GM12872 (cell line): ENCODE measurements around the gene HBS1L.

Source experiments
- TF ChIP-seq, protein P1 (sequence below): IDR thresholded peaks from 3 replicates; pipeline ENCODE4 v1.5.1; 2011; ENCODE audit warnings: low read depth, mild to moderate bottlenecking, low read length, moderate library complexity; ENCODE audit not compliant: insufficient read depth

The HBS1L gene

GRCh38 chr6:134948691-134949090 lies 105.9 kb downstream of the HBS1L start:
- TF ChIP-seq, protein P1, sequence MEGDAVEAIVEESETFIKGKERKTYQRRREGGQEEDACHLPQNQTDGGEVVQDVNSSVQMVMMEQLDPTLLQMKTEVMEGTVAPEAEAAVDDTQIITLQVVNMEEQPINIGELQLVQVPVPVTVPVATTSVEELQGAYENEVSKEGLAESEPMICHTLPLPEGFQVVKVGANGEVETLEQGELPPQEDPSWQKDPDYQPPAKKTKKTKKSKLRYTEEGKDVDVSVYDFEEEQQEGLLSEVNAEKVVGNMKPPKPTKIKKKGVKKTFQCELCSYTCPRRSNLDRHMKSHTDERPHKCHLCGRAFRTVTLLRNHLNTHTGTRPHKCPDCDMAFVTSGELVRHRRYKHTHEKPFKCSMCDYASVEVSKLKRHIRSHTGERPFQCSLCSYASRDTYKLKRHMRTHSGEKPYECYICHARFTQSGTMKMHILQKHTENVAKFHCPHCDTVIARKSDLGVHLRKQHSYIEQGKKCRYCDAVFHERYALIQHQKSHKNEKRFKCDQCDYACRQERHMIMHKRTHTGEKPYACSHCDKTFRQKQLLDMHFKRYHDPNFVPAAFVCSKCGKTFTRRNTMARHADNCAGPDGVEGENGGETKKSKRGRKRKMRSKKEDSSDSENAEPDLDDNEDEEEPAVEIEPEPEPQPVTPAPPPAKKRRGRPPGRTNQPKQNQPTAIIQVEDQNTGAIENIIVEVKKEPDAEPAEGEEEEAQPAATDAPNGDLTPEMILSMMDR, result no peak

DNA sequence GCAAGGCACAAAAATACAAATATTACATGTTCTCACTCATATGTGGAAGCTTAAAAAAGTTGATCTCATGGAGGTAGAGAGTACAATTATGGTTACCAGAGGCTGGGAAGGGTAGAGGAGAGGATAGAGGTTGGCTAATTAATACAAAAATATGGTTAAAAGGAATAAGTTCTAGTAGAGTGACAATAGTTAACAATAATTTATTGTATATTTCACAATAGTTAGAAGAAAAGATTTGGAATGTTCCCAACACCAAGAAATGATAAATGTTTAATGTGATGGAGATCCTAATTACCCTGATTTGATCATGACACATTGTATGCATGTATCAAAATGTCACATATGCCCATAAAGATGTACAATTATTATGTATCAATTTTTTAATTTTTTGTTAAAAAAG lies 106.5 kb downstream of the HBS1L start:
- TF ChIP-seq, protein P1, result no peak

GRCh38 chr6:134945045-134945444 lies 109.6 kb downstream of the HBS1L start:
- TF ChIP-seq, protein P1, result no peak

DNA sequence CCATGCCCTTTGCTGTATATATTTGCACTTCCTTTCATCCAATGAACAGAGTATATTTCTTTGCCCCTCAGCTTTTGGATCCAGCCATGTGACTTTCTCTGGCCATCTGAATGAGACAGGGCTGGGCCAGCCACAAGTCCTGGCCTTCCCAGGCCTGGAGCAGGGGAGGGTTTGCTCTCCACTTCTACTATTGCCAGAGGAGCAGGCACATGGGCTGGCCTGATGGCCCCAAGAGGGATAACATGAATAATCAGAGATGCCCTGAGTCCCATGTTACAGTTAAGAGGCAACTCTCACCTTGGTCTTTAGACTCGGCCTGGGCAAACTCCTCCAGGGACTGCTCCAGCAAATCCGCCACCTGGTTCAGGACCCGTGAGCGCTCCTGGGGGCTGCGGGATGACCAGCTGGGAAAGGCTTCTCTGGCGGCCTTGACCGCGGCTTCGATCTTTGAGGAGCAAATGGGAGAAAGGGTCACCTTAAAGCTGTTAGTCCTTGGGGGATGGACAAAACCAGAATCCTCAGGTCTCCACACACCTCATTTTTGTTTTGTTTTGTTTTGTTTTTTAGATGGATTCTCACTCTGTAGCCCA lies 111.0 kb downstream of the HBS1L start:
- TF ChIP-seq, protein P1, result no peak

- TF ChIP-seq, protein P1, result no peak
Observed at GRCh38 chr6:134938896-134939295, 115.7 kb downstream of the HBS1L start.

GRCh38 chr6:134937426-134937825 lies 117.2 kb downstream of the HBS1L start:
- TF ChIP-seq, protein P1, result no peak

- TF ChIP-seq, protein P1, result no peak
Observed at GRCh38 chr6:134936931-134937330, 117.7 kb downstream of the HBS1L start.
